Measurements from ENCODE around the gene PCDHA8.
"Not testable (repeated sequence)": the region's sequence is repeated elsewhere in the genome, so short reads cannot be mapped to it uniquely, and the experiment has no call there.

PCDHA8 gene

DNA sequence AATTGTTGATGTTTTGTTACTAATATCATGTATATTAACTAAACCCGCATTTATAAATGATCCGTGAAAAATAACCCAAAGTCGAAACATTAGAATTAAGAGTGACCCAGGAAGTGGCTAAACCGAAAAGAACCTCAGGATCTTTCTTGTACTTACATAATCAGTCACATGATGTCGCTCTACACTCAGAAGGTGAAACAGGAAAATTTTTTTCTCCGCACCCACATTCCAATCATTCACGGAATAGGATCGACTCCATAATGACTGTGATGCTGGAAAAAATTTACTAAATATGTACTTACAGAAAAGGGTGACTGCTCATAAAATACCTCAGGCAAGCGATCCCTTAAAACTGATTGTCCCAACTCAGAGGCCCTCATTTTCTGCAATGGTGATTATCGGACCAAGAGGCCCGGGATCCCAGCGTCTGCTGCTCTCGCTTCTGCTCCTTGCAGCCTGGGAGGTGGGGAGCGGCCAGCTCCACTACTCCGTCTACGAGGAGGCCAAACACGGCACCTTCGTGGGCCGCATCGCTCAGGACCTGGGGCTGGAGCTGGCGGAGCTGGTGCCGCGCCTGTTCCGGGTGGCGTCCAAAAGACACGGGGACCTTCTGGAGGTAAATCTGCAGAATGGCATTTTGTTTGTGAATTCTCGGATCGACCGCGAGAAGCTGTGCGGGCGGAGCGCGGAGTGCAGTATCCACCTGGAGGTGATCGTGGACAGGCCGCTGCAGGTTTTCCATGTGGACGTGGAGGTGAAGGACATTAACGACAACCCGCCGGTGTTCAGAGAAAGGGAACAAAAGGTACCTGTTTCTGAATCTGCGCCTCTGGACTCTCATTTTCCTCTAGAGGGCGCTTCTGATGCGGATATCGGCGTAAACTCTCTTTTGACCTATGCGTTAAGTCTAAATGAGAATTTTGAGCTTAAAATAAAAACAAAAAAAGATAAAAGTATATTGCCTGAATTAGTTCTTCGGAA lies 34.4 kb downstream of the PCDHA8 start, which contains the start of gene PCDHA12:
TSS of gene PCDHA12 (plus strand) at position 224 of the 981 bp plus-strand sequence. CDS start at position 389, 165 bp downstream.
- no peak for DNase-seq

DNA sequence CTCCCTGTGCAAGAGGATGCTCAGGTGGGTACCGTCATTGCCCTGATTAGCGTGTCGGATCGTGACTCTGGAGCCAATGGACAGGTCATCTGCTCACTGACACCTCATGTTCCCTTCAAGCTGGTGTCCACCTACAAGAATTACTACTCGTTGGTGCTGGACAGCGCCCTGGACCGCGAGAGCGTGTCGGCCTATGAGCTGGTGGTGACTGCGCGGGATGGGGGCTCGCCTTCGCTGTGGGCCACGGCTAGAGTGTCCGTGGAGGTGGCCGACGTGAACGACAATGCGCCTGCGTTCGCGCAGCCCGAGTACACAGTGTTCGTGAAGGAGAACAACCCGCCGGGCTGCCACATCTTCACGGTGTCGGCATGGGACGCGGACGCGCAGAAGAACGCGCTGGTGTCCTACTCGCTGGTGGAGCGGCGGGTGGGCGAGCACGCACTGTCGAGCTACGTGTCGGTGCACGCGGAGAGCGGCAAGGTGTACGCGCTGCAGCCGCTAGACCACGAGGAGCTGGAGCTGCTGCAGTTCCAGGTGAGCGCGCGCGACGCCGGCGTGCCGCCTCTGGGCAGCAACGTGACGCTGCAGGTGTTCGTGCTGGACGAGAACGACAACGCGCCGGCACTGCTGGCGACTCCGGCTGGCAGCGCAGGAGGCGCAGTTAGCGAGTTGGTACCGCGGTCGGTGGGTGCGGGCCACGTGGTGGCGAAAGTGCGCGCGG lies 35.7 kb downstream of the PCDHA8 start:
- not testable (repeated sequence) for DNase-seq

DNA sequence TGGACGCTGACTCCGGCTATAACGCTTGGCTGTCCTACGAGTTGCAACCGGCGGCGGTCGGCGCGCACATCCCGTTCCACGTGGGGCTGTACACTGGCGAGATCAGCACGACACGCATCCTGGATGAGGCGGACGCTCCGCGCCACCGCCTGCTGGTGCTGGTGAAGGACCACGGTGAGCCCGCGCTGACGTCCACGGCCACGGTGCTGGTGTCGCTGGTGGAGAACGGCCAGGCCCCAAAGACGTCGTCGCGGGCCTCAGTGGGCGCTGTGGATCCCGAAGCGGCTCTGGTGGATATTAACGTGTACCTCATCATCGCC lies 36.2 kb downstream of the PCDHA8 start:
- no peak for DNase-seq

DNA sequence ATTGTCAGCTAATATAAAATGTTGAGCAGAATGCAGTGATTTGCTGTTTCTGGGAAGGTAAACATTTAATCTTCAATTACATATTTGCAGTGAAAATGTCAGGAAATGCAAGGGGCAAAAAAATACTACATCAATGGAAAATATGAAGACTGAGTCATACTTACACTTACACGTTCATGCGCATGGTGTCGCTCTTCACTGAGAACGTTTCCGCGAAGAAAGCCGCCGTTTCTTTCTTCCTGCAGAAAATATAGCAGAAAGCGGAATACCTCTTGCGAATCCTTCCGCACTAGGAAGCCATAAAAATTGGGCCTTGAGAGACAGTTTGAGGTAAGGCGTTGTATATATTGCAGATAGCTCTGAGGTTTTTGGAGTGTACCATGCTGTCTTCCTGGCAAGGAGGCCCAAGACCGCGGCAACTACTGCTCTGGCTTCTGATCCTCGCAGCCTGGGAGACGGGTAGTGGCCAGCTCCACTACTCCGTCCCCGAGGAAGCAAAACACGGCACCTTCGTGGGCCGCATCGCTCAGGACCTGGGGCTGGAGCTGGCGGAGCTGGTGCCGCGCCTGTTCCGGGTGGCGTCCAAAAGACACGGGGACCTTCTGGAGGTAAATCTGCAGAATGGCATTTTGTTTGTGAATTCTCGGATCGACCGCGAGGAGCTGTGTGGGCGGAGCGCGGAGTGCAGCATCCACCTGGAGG lies 41.1 kb downstream of the PCDHA8 start, which contains the start of gene PCDHA13:
TSS of gene PCDHA13 (plus strand) at position 236 of the 702 bp plus-strand sequence. CDS start at position 381, 145 bp downstream.
- no peak for DNase-seq

DNA sequence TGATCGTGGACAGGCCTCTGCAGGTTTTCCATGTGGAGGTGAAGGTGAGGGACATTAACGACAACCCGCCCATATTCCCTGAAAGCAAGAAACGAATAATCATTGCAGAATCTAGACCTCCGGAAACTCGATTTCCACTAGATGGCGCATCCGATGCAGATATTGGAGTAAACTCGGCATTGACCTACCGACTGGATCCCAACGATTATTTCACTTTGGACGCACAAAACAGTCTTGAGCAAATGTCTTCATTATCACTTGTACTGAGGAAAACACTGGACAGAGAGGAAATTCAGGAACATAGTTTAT lies 41.6 kb downstream of the PCDHA8 start:
- no peak for DNase-seq

DNA sequence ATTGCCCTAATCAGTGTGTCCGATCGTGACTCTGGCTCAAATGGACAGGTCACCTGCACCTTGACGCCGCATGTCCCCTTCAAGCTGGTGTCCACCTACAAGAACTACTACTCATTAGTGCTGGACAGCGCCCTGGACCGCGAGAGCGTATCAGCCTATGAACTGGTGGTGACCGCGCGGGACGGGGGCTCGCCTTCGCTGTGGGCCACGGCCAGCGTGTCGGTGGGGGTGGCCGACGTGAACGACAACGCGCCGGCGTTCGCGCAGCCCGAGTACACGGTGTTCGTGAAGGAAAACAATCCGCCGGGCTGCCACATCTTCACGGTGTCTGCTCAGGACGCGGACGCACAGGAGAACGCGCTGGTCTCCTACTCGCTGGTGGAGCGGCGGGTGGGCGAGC lies 42.4 kb downstream of the PCDHA8 start:
- DNase-seq = no peak

DNA sequence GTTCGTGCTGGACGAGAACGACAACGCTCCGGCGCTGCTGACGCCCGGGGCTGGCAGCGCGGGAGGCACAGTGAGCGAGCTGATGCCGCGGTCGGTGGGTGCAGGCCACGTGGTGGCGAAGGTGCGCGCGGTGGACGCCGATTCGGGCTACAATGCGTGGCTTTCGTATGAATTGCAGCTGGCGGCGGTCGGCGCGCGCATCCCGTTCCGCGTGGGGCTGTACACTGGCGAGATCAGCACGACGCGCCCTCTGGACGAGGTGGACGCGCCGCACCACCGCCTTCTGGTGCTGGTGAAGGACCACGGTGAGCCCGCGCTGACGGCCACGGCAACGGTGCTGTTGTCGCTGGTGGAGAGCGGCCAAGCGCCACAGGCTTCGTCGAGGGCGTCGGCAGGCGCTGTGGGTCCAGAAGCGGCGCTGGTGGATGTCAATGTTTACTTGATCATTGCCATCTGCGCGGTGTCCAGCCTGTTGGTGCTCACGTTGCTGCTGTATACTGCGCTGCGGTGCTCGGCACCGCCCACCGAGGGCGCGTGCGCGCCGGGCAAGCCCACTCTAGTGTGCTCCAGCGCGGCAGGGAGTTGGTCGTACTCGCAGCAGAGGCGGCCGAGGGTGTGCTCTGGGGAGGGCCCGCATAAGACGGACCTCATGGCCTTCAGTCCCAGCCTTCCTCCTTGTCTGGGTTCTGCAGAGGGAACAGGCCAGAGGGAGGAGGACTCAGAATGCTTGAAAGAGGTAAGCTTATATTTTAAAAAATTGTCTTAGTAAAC lies 43.1 kb downstream of the PCDHA8 start:
- no peak for DNase-seq
